HL-60 (cell line): ENCODE measurements around the gene AP3D1.

ENCODE experiments used
- DNase-seq, 2 experiments: peaks; one replicate each; pipeline ENCODE4 v3.0.0-alpha.2; 2010 to 2020; ENCODE audit warnings: low read depth in 1 of 2, low spot score in 1 of 2
- H3K27ac ChIP-seq: fragments of 250-450 bp; sonication (Bioruptor Pico); replicated peaks from 2 replicates; pipeline ENCODE4 v1.5.1; 2020; ENCODE audit warnings: mild to moderate bottlenecking, moderate library complexity
- H3K27me3 ChIP-seq: fragments of 250-450 bp; sonication (Bioruptor Pico); 2 replicates; pipeline ENCODE4 v1.5.1; 2021; ENCODE audit warnings: mild to moderate bottlenecking, moderate library complexity; ENCODE audit not compliant: insufficient read depth, poor library complexity, severe bottlenecking
- H3K4me3 ChIP-seq: replicated peaks from 2 replicates; pipeline ENCODE4 v1.5.1; 2011; ENCODE audit warnings: mild to moderate bottlenecking, control low read depth, low read length; ENCODE audit not compliant: insufficient read depth
- CTCF ChIP-seq: IDR thresholded peaks from one replicate; pipeline ENCODE4 v1.5.1; 2011; ENCODE audit warnings: low read length, control low read depth, inconsistent platforms; ENCODE audit not compliant: insufficient read depth
- GABPA ChIP-seq: IDR thresholded peaks from 2 replicates; pipeline ENCODE4 v1.6.1; 2012; ENCODE audit warnings: low read depth
- POLR2AphosphoS5 ChIP-seq: IDR thresholded peaks from 2 replicates; pipeline ENCODE4 v1.6.1; 2012; ENCODE audit warnings: low read depth
- REST ChIP-seq: IDR thresholded peaks from 2 replicates; pipeline ENCODE4 v1.6.1; 2012; ENCODE audit warnings: low read depth; ENCODE audit not compliant: insufficient replicate concordance
- SPI1 ChIP-seq: IDR thresholded peaks from 2 replicates; pipeline ENCODE4 v1.6.1; 2012; ENCODE audit warnings: low read depth, mild to moderate bottlenecking, borderline replicate concordance

AP3D1 gene

GRCh38 chr19:2080336-2080988 is 70.9 kb downstream of the AP3D1 start:
- no peaks in the 10 kb centered on the region for H3K27me3 ChIP-seq
- DNase-seq = no peak
- TF ChIP-seq REST = no peak
- peak; percentile 10; the same call in 1 of the 2 replicates for TF ChIP-seq POLR2AphosphoS5
- no peak overlapping the region for H3K4me3 ChIP-seq
- no peak overlapping the region; the same call in 1 of the 2 replicates for H3K27ac ChIP-seq

GRCh38 chr19:2079865-2080301 is 71.5 kb downstream of the AP3D1 start:
- H3K27ac ChIP-seq = no peak overlapping the region
- DNase-seq = no peak
- no peaks in the 10 kb centered on the region for H3K27me3 ChIP-seq
- TF ChIP-seq REST = no peak
- TF ChIP-seq CTCF = no peak
- no peak; the same call in 1 of the 2 replicates for TF ChIP-seq POLR2AphosphoS5
- TF ChIP-seq SPI1 = no peak
- no peak for TF ChIP-seq GABPA
- no peak overlapping the region for H3K4me3 ChIP-seq

GRCh38 chr19:2079076-2079864 is 72.1 kb downstream of the AP3D1 start:
- Histone ChIP-seq H3K27me3 (no peaks in the 10 kb centered on the region), H3K27ac (no peak overlapping the region), H3K4me3 (no peak overlapping the region)
- no peak for TF ChIP-seq GABPA
- TF ChIP-seq SPI1 = no peak
- TF ChIP-seq REST = no peak
- TF ChIP-seq POLR2AphosphoS5 = no peak
- TF ChIP-seq CTCF = no peak
- no peak for DNase-seq
